NT2/D1 (cell line): Measurements from ENCODE around the gene SMAD6.

Experiments used
- SUZ12 ChIP-seq: IDR thresholded peaks from 2 replicates; pipeline ENCODE4 v1.6.1; 2011; ENCODE audit not compliant: insufficient read length, insufficient read depth; ENCODE audit errors: extremely low read depth
- YY1 ChIP-seq: IDR thresholded peaks from 2 replicates; pipeline ENCODE4 v1.6.1; 2011; ENCODE audit not compliant: insufficient read length, insufficient read depth
- ZNF274 ChIP-seq: IDR thresholded peaks from 2 replicates; pipeline ENCODE4 v1.6.1; 2011; ENCODE audit warnings: mild to moderate bottlenecking, low read depth, low read length

DNA sequence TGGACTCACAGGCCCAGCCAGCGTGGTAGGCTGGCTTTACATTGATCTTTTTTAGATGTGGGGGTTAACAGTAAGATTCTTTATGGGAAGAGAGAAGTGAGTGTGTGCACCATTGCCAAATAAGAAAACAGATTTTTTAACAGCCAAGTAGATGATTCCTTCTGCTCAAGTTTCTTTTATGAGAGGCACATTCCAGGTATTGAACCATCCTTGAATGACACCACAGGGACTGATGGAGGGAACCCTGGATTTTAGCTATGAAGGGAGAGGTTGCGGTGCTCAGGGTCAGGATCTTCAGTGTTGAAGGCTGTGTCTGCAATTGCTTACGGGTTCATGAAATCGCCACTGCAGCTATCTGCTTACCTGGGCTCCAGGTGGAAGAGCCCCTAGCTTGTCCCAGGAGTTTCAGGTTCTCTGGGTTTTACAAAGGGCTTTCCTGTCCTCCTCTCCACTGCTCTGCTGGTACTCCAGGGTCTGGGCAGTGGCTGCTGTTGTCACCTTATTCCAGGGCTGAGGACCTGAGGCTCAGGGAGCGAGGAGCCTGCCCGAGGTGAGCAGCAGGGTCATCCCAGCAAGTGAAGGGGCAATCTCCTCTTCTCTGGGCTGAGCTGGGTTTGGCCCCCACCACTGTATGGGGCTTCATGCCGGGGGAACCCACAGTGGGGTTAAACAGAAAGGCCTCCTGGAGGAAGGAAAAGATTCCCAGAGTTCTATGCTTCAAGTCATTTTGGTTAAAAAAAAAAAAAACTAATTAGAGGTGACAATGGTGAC is 53.4 kb downstream of the SMAD6 start:
- TF ChIP-seq YY1: no peak
- TF ChIP-seq ZNF274: no peak
- TF ChIP-seq SUZ12: no peak
